ENCODE results near the gene MSX1.

DNA sequence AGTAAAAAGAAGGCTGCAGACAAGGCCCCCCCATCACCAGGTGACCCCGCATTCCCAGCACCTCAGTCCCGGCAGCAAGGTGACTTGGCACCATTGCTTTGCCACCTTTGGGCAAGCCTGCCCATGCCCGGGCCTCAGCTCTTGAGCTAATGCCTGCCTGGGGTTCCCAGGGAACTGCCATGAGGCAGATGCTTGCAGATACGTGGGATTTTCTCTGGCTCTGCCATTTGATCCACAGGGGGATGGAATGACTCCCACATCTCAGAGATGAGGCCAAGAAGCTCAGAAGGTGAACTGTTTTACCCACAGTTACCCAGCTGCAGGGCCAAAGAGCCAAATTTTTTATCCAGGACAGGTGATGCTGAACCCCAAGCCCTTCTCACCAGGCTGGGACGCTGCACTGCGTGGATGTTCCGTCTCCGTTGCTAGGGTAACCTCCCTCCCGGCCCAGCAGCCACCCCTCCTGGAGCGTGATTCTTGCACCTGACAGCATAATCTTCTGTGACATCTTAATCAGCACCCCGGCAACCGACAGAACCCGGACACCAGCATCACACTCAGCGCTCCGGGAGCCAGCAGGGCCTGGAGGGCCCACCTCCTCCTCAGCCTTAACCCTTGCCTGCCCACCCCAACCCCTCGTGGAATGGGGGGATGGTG lies 15.7 kb upstream of the MSX1 start:
- no peak for TF ChIP-seq ZNF431 (CRISPR knock-in tag; IDR thresholded peaks at IDR 0.05; ENCODE audit: borderline replicate concordance, low read depth)
- no peak for TF ChIP-seq ZNF10 (CRISPR knock-in tag; IDR thresholded peaks at IDR 0.05; ENCODE audit: borderline replicate concordance, low read depth)
- no peak for TF ChIP-seq DPF2 (CRISPR knock-in tag; IDR thresholded peaks at IDR 0.05; ENCODE audit: borderline replicate concordance, low read depth)
- TF ChIP-seq, protein P1, sequence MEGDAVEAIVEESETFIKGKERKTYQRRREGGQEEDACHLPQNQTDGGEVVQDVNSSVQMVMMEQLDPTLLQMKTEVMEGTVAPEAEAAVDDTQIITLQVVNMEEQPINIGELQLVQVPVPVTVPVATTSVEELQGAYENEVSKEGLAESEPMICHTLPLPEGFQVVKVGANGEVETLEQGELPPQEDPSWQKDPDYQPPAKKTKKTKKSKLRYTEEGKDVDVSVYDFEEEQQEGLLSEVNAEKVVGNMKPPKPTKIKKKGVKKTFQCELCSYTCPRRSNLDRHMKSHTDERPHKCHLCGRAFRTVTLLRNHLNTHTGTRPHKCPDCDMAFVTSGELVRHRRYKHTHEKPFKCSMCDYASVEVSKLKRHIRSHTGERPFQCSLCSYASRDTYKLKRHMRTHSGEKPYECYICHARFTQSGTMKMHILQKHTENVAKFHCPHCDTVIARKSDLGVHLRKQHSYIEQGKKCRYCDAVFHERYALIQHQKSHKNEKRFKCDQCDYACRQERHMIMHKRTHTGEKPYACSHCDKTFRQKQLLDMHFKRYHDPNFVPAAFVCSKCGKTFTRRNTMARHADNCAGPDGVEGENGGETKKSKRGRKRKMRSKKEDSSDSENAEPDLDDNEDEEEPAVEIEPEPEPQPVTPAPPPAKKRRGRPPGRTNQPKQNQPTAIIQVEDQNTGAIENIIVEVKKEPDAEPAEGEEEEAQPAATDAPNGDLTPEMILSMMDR (CRISPR knock-in tag; IDR thresholded peaks at IDR 0.05), result no peak
